ENCODE measurements around the gene VPS13C. TPM values are rescaled to one million over a fixed set of nuclear protein-coding genes. Genes with fewer than 3 reads are reported as not detected.

VPS13C gene
- total RNA-seq, 2 donors from 2014 or later, result 28.7 to 47.2 TPM

GRCh38 chr15:61989667-61990066 lies 70.6 kb downstream of the VPS13C start:
- peaks cover 8% of the 10 kb centered on the region for H3K9me3 Mint-ChIP-seq
- no peaks in the 10 kb centered on the region for H3K27me3 Mint-ChIP-seq (ENCODE audit: insufficient read depth)
- no peaks in the 10 kb centered on the region for H3K4me1 ChIP-seq (ENCODE audit: control insufficient read depth, insufficient read depth, low read length)
- no peaks in the 10 kb centered on the region for H3K9me3 ChIP-seq (ENCODE audit: control insufficient read depth, low read length)
- H3K27ac Mint-ChIP-seq, result no peak overlapping the region
- no peak overlapping the region for H3K27ac ChIP-seq (ENCODE audit: low read depth, low read length)
- H3K27me3 ChIP-seq (ENCODE audit: control insufficient read depth, insufficient read depth, low read length, poor library complexity, severe bottlenecking), result no peaks in the 10 kb centered on the region
- H3K4me3 ChIP-seq (ENCODE audit: low read length), result no peak overlapping the region
- H3K9ac ChIP-seq (ENCODE audit: extremely low read depth, low read length, poor library complexity, severe bottlenecking), result no peak overlapping the region
- no peak for DNase-seq
- 84 to 94% methylated on average over 4 to 5 of the region's 5 CpGs for WGBS, 2 experiments (ENCODE audit: insufficient coverage in 1 of 2, insufficient read length in 1 of 2)
- peaks cover 3% of the 10 kb centered on the region for H3K36me3 ChIP-seq (ENCODE audit: control insufficient read depth, insufficient read depth, low read length)
- peaks cover 35% of the 10 kb centered on the region for H3K36me3 Mint-ChIP-seq (ENCODE audit: low read depth)
- no peak overlapping the region for H3K4me3 Mint-ChIP-seq
- no peak for TF ChIP-seq CTCF (conservative IDR thresholded peaks at IDR 0.05)
- no peaks in the 10 kb centered on the region for H3K4me1 Mint-ChIP-seq

- Mint-ChIP-seq H3K27me3 (ENCODE audit: insufficient read depth) (no peaks in the 10 kb centered on the region), H3K9me3 (peaks cover 8% of the 10 kb centered on the region), H3K36me3 (ENCODE audit: low read depth) (peaks cover 35% of the 10 kb centered on the region), H3K4me3 (no peak overlapping the region), H3K4me1 (no peaks in the 10 kb centered on the region), H3K27ac (no peak overlapping the region)
- Histone ChIP-seq H3K9ac (ENCODE audit: extremely low read depth, low read length, poor library complexity, severe bottlenecking) (no peak overlapping the region), H3K9me3 (ENCODE audit: control insufficient read depth, low read length) (no peaks in the 10 kb centered on the region), H3K36me3 (ENCODE audit: control insufficient read depth, insufficient read depth, low read length) (peaks cover 3% of the 10 kb centered on the region), H3K27me3 (ENCODE audit: control insufficient read depth, insufficient read depth, low read length, poor library complexity, severe bottlenecking) (no peaks in the 10 kb centered on the region), H3K27ac (ENCODE audit: low read depth, low read length) (no peak overlapping the region), H3K4me3 (ENCODE audit: low read length) (no peak overlapping the region), H3K4me1 (ENCODE audit: control insufficient read depth, insufficient read depth, low read length) (no peaks in the 10 kb centered on the region)
- no peak for TF ChIP-seq CTCF (conservative IDR thresholded peaks at IDR 0.05)
- 86 to 89% methylated on average over 2 of the region's 2 CpGs for WGBS, 2 experiments (ENCODE audit: insufficient coverage in 1 of 2, insufficient read length in 1 of 2)
- no peak for DNase-seq
These were observed 72.4 kb downstream of the VPS13C start for GRCh38 chr15:61987824-61988223.

DNA sequence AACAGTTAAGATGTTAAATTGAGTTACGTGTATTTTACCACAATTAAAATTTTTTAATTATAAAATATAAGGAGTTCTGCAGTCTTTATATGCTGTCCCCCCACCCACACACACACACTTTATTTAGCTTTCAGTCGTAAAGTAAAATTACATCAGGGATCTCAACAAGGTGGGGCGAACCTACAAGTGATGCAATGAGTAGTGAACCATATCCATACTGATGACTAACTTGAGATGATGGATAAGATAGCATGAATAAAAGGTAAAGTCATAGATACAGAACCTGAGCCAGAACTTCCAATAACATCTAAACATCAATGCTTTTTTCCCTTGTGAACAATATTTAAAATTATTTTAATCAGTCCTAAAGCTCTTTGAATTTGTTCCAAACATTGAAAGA lies 77.2 kb downstream of the VPS13C start:
- TF ChIP-seq CTCF (conservative IDR thresholded peaks at IDR 0.05), result no peak
- no peaks in the 10 kb centered on the region for H3K9me3 ChIP-seq (ENCODE audit: control insufficient read depth, low read length)
- peaks cover 3% of the 10 kb centered on the region for H3K9me3 Mint-ChIP-seq
- H3K4me1 Mint-ChIP-seq, result no peaks in the 10 kb centered on the region
- H3K9ac ChIP-seq (ENCODE audit: extremely low read depth, low read length, poor library complexity, severe bottlenecking), result no peak overlapping the region
- no peaks in the 10 kb centered on the region for H3K4me1 ChIP-seq (ENCODE audit: control insufficient read depth, insufficient read depth, low read length)
- 80 to 94% methylated on average over 1 to 2 of the region's 3 CpGs for WGBS, 2 experiments (ENCODE audit: insufficient coverage in 1 of 2, insufficient read length in 1 of 2)
- peaks cover 37% of the 10 kb centered on the region for H3K36me3 Mint-ChIP-seq (ENCODE audit: low read depth)
- H3K4me3 Mint-ChIP-seq, result no peak overlapping the region
- H3K27me3 ChIP-seq (ENCODE audit: control insufficient read depth, insufficient read depth, low read length, poor library complexity, severe bottlenecking), result no peaks in the 10 kb centered on the region
- H3K27ac Mint-ChIP-seq, result no peak overlapping the region
- H3K27me3 Mint-ChIP-seq (ENCODE audit: insufficient read depth), result no peaks in the 10 kb centered on the region
- no peak overlapping the region for H3K4me3 ChIP-seq (ENCODE audit: low read length)
- H3K27ac ChIP-seq (ENCODE audit: low read depth, low read length), result no peak overlapping the region
- peaks cover 4% of the 10 kb centered on the region for H3K36me3 ChIP-seq (ENCODE audit: control insufficient read depth, insufficient read depth, low read length)
- no peak for DNase-seq
